Putamen (tissue), 1 donor: ENCODE measurements around the gene PDE5A.
"Not testable (repeated sequence)": the region's sequence is repeated elsewhere in the genome, so short reads cannot be mapped to it uniquely, and the experiment has no call there.

ENCODE experiments used
- DNase-seq: peaks from one replicate; pipeline ENCODE4 v3.0.0-alpha.2; 2016; ENCODE audit warnings: low spot score

Gene PDE5A

DNA sequence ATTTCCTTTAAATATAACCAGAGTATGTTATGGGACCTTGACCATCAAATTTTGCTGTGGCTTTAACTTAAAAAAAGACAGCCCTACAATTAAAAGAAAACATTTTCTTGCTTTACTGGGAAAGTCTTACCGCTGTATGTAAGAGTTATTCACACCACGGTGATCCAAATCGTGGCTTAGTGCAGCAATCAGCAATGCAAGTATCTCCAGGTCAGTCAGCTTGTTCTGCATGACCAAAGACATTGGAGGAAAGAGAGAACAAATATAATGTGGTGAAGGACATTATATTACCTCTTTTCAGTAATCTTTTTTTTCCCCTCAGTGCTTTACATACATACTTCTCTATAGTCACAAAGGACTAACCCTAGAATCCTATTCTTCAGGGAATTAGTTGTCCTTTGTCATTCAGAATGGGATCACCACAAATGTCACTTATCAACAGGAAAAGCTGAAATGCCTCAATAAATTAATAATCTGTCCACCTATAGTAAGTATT lies 109.6 kb downstream of the PDE5A start:
- DNase-seq: no peak

DNA sequence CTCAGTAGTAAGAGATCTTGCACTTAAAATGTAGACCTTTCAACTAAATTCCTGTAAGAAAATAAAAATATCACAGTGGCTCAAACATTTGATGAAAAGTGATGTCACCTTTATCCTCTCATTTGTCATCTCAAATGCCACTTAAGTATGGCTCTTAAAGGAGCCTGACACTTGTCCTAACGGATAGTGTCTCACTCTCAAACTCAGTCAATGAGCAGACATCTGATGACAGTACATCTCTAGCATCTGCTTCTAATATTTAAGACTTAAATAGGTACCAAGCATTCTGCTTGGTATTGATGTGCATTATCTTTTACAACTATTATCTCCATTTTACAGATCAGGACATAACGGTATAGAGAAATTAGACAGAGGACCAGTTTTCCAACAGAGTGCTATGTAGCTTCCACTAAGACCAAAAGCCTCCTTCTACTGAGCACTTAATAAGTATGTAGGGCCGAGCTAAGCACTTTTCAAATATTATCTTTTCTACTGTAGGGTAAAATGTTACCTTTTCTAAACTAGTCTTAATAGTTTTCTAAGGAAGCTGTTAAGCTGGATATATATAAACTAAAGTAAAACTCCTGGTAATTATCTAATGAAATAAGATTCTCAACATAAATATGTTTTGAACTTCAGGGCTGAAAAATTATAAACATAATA lies 110.2 kb downstream of the PDE5A start:
- no peak for DNase-seq

- no peak for DNase-seq
Measured at GRCh38 chr4:119517361-119518229, 111.0 kb downstream of the PDE5A start.

DNA sequence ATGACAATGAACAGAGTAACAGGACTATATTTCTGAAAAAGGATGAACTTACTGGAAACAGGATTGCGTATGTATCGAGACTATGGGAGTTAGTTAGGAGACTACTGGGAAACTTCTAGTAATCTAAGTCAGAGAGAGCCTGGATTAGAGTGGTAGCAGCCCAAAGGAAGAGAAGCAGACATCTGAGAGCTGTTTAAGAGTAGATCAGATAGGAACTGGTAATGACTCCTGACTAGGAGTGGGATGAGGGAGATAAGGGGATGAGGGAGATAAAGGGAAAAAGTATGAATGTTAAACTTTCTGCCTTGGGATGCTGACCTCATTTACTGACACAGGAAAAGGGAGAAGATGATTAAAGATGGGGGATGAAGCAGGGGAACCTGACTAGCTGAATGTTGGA lies 116.2 kb downstream of the PDE5A start:
- no peak for DNase-seq

GRCh38 chr4:119510395-119511149 lies 118.0 kb downstream of the PDE5A start:
- DNase-seq: no peak

GRCh38 chr4:119508281-119508680 lies 120.3 kb downstream of the PDE5A start:
- DNase-seq: no peak

GRCh38 chr4:119506806-119507205 lies 121.8 kb downstream of the PDE5A start:
- DNase-seq: no peak

- DNase-seq: no peak
Measured at GRCh38 chr4:119504616-119505015, 124.0 kb downstream of the PDE5A start.

DNA sequence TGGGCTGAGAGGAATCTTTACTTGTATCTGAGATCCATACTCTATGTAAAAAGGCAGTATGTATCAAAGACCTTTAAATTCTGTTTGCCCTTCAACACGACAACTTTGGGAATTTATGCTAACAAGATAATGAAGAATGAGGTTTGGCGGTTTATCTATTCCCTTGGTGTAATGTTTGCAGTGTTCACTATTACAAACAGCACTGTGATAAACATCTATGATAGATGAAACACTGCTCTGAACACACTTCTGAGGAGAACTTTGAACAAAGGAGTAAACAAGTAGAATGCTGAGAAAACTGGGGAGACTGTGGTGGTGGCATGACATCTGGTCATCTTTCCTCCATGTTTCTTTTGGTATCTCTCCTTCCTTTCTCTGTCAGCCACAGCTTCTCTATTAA lies 126.9 kb downstream of the PDE5A start:
- no peak for DNase-seq

DNA sequence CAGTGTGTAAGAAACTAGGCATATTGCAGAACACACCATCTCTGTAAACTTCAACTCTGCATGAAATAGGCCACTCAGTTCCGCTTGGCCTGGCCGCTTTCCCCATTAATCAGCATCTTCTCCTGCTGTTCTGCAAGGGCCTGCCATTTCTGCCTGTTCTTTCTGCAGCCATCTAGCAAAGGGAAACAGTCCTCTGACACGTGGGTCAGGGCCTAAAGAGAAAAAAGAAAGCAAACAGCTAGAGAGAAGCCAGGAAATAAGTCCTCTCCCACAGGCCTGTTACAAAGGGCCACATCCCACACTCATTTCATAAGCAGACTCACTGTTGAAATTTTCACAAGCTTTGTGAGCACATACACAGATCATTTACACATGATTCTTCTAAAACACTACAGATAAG lies 130.1 kb downstream of the PDE5A start:
- peak; percentile 33 for DNase-seq

- no peak for DNase-seq
Measured at GRCh38 chr4:119493886-119494285, 134.7 kb downstream of the PDE5A start.

DNA sequence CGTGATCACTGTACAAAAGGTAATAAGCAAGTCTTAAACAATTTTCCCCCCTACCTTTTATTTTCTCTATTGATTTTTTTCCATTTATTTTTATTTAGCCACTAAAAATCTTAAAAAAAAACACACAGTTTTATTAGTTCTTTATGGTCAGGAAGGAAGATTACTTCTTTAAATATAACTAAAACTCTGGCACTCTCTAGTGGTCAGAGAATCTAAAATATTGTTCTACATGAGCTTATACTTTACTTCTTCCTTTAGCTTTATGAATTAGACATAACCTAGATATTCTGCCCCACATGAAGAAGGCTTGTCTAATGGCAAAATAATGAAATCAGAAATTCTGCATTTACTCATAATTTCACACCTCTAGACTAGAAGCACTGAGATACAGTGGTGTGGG lies 135.2 kb downstream of the PDE5A start:
- peak; percentile 36 for DNase-seq

DNA sequence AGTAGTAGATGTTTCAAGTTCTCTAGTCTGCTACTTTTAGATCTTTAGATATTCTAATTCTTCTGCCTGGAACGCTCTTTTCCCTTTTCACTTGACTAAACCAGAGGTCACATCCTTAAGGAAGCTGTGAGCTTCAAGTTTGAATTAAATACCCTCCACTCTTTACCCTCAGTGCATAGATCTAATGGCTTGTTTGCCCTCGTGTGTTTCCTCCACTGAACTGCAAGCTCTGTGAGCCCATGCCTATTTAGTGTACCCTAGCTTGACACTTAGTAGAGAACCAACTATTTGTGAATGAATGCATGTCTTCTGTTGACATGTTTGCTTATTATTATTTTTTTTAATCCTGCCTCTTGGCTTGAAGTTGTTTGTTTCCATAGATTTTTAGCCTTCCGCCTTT lies 138.3 kb downstream of the PDE5A start:
- no peak for DNase-seq

DNA sequence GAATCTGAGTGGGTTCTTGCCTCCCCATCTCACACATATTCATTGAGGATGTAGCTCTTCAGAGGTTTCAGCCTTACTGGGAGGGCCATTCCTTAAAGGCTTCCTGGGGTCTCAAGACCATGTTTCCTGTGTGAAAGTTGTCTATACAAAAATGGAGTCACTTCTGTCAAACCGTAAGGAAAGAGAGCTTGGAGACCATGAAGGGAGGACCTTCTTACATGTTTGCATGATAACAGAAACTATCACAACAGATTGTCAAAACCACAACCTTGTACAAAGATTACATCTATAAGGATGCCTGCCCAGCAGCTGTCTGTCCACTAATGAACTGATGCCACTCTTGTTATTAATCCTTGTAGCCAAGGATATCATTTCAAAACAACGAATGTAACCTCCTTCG lies 139.3 kb downstream of the PDE5A start:
- DNase-seq: no peak

DNA sequence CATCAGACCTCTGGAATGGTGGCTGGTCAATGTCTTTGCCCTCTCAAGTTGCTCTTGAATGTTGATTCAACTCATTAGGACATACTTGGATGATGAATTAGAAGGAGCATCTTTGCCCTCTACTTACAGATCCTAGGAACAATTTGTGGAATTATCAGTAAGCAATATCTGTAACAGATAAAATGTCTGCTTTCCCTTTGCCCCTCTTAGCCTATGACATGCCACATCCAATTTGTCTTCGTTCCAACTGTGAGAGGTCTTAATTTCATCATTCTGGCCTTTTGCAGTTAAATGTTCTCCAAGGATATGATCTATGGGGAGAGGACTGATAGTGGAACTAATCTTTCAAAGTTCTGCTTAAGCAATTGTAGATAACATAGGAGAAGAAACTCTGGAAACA lies 148.3 kb downstream of the PDE5A start:
- no peak for DNase-seq

DNA sequence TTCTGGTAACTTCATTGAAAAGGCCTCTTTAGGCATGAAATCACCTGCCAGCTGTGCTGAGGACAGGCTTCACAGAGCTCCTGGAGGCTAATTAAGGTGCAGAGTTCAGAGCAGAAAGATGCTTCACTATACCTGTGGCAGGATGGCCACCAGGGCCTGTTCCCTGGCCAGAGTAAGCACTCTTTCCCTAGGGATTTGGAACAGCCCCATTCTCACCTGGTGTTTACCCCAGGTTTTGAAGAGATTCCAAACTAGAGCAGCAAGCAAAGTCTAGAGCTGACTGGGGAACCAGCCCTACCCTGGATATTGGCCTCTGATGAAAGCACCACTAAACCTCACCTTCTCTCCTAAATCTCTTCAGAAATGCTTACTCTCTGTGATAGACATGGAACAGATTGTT lies 148.8 kb downstream of the PDE5A start:
- no peak for DNase-seq

- no peak for DNase-seq
Measured at GRCh38 chr4:119479180-119479808, 149.3 kb downstream of the PDE5A start.

DNA sequence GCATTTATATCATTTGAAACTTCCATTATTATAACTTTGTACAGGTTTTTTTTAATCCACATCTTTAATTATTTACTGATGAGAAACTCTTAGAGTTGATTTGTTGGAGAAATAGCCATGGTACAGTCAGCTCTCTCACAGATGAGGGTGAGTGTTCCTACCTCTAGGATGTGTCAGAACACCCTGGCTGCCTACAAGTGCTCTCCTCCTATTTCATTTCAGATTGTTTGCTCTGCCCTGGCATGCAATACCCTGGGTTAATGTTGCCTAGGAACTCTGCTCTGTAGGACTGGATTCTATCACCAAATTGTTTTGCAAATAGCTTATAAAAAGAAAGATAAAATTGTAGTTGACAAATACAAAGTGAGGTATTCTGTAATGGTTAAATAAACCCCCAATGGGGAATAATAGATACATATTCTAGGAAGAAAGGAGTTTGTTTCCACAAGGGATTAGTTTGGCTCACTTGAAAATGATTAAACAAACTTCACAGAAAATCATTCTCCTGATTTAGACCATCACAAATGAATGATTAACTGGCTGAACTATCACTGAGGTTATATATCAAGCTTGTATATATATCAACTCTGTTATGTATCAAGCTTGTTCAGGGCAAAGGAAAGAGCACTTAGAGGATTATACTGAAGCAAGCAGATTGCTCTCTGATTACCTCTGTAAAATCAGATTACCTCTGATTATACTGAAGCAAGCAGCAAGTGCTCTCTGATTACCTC lies 150.0 kb downstream of the PDE5A start:
- no peak for DNase-seq

- no peak for DNase-seq
Measured at GRCh38 chr4:119477412-119478053, 151.1 kb downstream of the PDE5A start.

GRCh38 chr4:119471259-119471658 lies 157.3 kb downstream of the PDE5A start:
- no peak for DNase-seq

DNA sequence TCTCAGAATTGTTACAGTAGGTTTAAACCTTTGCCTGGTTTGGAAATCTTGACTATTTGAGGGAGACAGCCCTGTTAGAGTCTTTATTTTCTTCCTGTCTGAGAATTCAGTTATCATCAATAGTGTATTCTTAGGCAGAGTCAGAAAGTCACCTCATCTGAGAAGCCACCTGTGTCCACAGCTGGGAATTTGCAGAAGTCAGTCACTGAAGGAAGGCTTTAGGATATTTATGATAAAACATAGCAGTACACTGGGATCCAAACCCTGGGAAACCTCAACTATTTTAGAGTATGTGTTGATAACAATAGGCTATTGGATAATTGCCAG lies 157.9 kb downstream of the PDE5A start:
- DNase-seq: not testable (repeated sequence)
